ENCODE measurements around the gene YAE1.

The YAE1 gene

GRCh38 chr7:39609113-39609934 is 43.1 kb downstream of the YAE1 start:
- no peak for DNase-seq

DNA sequence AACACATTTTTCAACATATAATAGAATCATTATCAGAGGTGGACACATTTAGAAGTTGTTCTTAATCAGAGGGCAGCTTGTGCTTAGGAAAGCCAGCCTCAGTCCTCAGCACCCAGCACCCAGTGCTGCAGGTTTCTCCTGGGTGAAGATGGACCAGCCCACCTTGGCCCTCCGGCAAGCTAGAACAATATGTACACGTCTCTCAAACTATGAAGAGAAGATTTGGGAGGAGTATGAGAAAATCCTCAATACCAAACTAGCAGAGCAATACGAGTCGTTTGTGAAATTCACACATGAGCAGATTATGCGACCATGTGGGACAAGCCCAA is 43.7 kb downstream of the YAE1 start:
- DNase-seq, result no peak

GRCh38 chr7:39613577-39613976 is 47.4 kb downstream of the YAE1 start:
- no peak for DNase-seq

- DNase-seq, result no peak
Measured at GRCh38 chr7:39614299-39614698, 48.1 kb downstream of the YAE1 start.

GRCh38 chr7:39615350-39615975 is 49.3 kb downstream of the YAE1 start:
- no peak for DNase-seq

DNA sequence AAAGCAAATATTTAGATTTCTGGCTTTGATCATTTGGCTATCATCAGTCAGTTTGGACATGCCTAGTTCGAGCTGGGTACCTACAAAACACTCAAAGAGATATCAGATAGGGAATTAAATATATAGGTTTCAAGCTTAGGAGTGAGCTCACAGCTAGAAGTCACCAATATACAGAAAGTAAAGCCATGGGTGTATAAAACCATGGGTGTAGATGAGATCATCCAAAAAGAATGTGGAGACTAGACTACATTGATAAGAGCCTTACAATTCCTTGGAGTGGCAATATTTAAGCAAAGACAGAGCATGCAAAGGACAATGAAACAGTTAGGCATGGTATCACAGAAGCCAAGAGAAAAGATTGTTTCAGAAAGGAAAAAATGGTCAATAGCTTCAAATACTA is 49.9 kb downstream of the YAE1 start:
- DNase-seq, result no peak

DNA sequence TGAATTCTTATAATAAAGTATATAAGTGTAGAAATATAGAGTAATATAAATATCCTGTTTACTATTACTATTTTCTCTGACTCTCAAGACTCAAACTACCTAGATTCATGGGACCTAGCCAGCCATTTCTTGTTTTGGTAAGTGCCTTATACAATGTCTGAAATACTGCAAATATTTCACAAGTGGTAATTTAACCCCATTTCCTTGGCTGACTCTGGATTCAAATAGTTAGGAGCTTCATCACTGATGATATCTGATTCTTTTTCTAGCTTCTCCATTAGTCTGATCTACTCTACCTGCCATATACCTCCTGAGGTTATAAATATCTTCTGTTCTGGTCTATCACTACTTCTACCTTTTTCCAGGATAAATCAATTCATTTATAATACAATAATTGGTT is 50.8 kb downstream of the YAE1 start:
- no peak for DNase-seq

GRCh38 chr7:39618868-39619267 is 52.7 kb downstream of the YAE1 start:
- DNase-seq, result no peak

- DNase-seq, result no peak
Measured at GRCh38 chr7:39620486-39620885, 54.3 kb downstream of the YAE1 start.

- DNase-seq, result no peak
Measured at GRCh38 chr7:39621261-39621660, 55.1 kb downstream of the YAE1 start.

- no peak for DNase-seq
Measured at GRCh38 chr7:39621784-39622411, 55.7 kb downstream of the YAE1 start.

All from CD4-positive, alpha-beta T cell treated with Interleukin-4 for 4 hours (primary cell).